Right hindlimb (tissue), 1 donor: ENCODE measurements around the gene HNRNPA1.
"Not testable (repeated sequence)": the region's sequence is repeated elsewhere in the genome, so short reads cannot be mapped to it uniquely, and the experiment has no call there.

Experiments
- DNase-seq: peaks from one replicate; pipeline ENCODE4 v3.0.0-alpha.2; 2018

The HNRNPA1 gene

DNA sequence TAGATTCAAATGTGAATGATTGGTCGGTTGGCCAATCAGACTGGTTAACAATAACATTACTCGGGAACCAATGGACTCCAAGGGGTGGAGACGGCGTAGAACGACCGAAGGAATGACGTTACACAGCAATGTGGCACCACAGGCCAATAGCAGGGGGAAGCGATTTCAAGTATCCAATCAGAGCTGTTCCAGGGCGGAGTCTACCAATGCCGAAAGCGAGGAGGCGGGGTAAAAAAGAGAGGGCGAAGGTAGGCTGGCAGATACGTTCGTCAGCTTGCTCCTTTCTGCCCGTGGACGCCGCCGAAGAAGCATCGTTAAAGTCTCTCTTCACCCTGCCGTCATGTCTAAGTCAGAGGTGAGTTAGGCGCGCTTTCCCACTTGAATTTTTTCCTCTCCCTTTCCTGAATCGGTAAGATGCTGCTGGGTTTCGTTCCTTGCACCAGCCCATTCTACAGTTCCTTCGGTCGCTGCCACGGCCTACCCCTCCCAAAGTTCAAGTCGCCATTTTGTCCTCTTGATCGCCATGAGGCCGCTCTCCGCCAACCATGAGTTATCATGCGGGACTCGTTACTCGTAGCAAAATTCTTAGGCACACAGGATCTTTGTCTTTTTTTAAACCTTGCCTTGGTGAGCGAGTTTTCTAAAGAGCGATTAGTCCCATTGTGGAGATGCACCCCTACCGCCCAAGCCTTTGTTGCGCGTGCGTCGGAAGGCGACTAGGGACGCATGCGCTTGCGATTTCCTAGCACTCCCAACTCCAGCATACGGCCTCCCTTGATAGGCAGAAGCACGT lies at the start of gene HNRNPA1:
TSS of gene HNRNPA1 (plus strand) at position 259 of the 793 bp plus-strand sequence. CDS start at position 341, 82 bp downstream.
- peak; percentile 98 for DNase-seq

DNA sequence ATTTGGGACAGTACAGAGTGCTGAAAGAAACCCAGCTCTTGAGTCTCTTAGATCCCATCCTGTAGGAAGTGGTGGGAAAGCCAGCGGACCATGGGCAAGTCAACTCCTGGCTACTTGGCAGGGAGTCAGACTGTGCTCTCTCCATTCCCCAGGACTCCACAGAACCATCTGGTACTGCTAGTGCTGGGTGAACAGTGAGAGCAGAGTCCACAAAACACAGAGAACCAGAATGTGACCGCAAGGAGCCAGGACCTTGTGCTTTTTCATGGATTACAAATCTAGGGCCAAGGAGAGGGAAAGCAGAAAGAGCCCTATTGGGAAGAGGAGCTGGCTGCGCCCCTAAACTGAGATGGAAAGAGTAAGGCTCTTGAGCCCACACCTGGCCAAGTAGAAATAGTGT lies 49.3 kb upstream of the HNRNPA1 start:
- DNase-seq = not testable (repeated sequence)

DNA sequence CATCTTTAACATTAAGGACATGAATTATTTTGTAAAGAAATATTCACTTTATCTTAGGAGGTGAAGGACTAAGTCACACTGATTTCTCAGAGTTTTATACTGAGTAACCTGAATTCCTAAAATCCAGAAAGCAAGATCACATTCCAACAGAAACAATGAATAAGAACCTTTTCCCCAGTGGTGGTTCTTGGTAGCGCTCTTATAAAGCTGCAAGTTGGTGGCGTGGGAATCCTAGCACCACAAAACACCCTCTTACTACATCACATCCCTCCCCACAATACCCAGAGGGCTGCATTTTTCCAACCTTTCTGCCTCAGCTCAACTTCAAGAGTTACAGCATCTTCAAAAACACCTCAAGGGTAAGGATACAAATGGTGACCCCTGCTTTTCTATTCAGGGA lies 47.7 kb upstream of the HNRNPA1 start:
- DNase-seq = no peak

DNA sequence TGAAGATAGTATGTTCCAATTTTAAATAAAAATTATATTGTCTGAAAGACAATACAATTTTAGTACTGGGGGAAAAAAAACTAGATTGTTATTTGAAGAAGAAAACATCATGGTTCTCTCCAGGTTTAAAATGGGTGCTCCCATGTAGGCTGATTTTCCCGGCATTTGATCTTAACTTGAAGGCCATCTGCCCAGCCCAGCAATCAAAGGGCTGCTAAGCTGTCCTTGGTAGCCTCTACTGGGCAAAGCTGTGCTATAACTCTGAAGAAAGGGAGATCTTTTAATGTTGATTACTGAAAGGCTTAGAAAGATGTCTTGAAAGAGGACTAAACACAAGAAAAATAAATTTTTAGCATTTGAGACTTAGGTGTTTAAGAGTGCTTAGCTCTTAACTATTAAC lies 42.0 kb upstream of the HNRNPA1 start:
- DNase-seq = no peak

DNA sequence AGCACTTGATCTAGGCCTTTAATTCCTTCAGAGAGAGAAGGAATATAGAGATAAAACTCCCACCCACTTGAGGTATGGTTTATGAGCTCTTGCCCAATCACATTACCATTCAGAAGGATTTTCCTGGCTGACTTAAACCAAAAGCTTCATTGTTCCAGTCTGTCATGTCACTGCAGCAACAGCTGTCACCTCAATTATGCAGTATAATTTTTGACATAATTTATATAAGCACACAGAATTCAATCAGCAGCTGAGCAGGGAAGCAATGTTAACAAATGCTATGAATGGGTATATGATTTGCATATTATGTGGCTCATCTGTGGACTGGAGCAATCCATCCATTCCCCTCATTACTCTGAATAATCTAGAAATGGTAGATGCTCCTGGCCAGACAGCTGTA lies 40.9 kb upstream of the HNRNPA1 start:
- no peak for DNase-seq

DNA sequence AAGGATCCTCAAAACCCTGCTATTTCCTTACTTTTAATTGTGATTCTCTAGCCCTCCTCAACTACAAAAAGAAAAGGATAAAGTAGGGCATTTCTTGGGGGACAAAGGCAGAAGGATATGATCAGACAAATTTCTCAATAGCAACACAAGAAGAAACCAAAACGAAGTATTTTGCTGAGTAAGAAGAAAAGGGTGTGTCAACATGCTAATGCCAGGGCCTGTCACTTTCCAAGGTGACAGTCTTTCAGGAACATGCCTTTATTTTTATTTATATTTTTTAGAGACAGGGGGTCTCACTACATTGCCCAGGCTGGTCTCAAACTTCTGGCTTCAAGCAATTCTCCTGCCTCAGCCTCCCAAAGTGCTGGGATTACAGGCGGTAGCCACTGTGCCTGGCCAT lies 40.4 kb upstream of the HNRNPA1 start:
- DNase-seq = no peak

DNA sequence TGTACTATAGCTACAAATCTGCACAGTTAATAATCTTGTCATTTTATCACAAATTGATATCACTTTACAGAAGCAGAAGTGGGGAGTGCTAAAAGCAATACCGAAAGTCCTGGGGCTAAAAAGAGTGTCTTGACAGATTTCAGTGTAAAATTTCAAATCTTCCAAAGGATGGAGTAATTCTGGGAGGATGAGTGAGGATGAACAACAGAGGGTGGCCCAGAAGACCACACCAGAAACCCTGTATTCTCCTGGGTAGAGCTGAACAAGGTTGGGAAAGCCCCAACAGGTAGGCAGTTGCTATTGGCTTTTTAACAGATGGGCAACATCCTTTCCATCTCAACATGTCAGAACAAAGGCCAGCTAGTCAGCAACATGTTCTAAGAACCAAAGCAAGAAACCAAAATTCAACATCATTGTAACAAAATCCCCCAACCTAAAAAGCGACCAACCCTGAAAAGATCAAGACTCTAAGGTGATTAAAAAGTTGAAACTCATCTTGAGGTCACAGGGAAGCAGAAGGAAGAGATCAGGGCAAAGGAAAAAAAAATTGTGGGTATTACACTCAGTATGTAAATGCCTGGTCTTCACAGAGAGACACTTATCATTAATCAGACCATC lies 39.4 kb upstream of the HNRNPA1 start:
- no peak for DNase-seq

DNA sequence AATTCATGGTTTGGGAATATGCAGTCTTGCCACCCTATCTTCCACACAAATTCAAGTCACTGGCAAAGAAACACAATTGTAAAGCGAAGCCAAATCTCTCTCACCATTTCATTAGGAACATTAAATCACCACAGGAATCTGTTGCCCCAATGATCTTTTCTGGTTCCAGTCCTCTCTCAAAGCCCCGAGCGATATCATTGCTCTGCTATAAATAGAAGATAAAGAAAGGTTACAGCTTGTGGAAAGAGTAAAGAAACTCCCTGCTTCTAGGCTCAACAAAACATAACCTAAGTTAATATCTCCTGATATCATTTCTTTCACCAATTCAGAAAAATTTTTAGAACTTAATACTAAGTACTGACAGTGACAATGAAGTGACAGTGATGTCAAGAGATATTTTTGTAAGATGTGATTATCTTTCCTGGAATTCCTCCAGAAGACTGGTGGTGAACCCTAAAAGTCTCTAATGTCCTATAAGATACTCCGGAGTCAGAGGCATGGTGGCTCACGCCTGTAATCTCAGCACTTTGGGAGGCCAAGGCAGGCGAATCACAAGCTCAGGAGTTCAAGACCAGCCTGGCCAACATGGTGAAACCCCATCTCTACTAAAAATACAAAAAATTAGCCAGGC lies 34.4 kb upstream of the HNRNPA1 start:
- no peak for DNase-seq

DNA sequence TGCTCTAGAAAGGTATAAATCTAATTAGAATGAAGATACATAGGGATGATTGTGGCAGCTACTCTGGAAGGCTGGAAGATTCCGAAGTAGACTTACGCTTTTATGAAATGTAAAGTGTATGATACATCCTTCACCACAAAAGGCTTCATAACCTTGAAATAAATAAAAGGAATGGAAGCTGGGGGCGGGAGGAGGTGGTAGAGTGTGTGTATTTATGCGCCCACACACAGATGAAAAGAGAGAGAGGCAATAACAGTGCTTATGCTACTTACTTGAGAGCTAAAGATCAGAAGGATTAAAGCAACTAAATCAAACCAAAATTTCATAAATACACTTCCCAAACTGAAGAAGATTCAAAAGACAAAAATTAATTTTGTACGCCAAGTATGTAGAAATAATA lies 31.0 kb upstream of the HNRNPA1 start:
- no peak for DNase-seq

DNA sequence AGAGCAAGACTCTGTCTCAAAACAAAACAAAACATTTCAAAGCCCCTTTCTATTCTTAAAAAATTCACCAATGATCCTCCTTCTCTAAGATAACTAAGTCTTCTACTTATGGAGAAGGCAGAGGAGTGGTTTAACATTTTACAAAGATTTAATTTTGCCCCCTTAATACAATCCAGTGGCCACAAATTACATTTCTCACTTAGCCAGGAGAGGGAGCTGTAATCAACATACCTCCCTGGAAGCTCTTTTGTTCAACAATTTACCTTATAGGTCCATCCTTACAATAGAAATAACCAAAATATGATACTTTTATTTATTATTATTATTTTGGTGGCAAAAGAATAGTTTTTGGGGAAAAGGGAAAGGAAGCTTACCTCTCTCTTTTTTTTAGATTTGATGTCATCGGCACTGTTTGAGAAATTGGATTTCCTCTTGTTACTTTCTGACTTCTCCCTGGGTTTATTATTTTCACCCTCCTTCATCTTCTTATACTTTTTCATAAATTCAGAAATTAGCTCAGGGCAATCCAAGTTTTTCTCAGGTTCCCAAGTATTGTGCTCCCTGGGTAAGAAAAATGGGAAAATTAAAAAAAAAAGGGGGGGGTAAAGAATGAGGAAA lies 28.8 kb upstream of the HNRNPA1 start:
- DNase-seq = no peak

DNA sequence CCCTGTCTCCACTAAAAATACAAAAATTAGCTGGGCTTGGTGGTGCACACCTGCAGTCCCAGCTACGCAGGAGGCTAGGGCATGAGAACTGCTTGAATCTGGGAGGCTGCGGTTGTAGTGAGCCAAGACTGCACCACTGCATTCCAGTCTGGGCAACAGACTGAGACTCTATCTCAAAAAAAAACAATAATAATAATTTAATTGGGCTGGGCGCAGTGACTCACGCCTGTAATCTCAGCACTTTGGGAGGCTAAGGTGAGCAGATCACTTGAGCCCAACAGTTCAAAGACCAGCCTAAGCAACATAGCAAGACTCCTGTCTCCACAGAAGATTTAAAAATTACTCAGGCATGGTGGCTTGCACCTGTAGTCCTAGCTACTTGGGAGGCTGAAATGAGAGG lies 27.3 kb upstream of the HNRNPA1 start:
- DNase-seq = no peak

DNA sequence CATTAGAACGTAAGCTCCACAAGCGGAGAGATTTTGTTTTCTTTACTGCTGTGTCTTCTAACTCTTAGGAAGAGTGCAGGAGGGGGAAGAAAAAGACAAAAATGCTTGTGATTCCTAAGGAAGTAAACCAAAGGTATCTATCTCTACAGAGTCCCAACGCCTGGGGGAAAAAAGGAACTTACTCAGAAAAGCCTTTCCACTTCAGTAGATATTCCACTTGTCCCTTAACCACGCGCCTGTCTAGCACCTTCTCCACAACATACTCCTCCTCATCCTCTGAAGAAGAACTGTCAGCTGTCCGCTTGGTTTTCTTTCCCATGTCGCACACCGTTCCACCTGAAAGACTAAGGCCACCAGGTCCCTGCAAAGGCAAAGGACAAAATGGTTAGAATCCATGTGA lies 23.2 kb upstream of the HNRNPA1 start:
- DNase-seq = no peak

DNA sequence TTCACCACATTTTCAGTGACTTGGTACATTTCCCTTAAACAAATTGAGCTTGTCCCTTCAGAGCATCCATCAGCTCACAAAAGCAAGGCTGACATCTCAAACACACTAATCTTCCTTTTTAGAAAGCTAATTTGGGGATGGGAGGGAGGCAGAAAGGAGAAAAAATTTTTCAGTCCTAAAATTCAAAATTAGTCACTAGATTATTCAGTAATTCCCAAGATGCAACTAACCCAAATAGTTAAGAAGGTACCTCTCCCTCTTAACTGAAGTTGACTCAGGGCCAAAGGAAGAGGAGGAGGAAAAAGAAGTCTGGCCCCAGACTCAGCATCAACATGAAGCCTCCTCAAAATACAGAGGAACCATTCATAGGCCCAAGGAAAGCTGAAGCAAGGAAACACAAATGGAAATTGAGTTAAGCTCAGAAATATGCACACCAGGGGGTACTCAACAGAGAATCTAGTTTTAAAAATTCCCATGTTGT lies 22.3 kb upstream of the HNRNPA1 start:
- DNase-seq = no peak

DNA sequence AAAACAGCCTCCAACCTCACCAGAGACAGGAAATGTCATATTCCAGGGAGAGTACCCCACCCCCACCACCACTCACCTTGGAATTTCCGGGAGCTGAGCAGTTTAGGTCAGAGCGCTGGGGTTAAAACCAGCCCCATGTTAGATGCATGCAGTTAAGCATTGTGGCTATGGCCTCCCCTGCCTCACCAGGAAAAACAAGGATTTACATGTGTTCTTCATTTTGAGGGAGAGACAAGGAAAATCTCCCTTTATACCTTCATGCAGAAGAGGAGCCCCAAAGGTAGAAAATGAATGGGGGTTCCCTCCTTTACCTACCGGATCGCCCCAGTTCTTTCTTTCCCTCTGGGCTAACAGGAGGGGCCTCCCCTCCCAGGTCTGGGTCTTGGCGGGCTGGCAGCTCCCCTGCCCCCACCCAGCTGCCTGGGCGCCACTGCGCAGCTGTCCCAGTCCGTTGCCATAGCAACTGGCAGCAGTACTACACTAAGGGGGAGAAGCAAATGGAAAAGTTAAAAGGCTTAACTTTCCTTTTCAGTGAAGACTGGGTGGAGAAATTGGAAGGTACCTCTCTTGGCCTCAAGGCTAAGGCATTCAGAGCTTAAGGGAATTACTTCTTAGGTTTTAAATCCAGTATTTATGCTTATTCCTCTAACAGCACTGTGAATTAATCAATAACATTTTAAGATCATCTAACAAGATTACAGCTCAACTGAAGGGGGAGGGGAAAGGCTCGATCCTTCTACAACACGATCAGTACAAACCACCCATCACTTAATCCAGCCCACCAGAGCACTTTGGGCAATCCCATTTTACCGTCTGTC lies 21.1 kb upstream of the HNRNPA1 start:
- peak; percentile 94 for DNase-seq

DNA sequence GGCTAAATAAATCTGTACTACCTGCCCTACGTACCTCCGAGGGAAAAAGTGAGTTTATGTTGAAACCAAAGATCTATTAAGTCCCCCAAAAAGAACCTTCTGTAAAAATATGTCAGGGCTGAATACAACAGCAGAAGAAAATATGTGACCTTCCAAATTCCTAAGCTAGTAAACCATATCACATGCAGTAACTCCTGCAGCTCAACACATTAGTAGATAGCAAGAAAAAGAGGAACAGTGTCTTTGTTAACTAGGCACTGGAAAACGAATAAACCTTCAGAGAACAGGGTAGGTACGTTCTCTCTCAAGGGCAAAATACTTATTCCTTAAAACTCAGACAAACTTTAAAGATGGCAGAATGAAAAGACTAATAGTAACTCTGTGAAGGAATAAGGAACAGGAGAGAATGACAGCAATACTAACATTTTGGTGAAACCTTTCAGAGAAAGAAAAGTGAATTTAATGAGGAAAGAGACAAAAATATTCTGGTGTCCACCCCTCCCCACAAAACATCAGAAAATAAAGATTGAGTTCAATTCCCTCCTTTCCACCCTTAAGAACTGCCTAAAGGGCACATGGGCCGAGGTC lies 18.6 kb upstream of the HNRNPA1 start:
- no peak for DNase-seq

DNA sequence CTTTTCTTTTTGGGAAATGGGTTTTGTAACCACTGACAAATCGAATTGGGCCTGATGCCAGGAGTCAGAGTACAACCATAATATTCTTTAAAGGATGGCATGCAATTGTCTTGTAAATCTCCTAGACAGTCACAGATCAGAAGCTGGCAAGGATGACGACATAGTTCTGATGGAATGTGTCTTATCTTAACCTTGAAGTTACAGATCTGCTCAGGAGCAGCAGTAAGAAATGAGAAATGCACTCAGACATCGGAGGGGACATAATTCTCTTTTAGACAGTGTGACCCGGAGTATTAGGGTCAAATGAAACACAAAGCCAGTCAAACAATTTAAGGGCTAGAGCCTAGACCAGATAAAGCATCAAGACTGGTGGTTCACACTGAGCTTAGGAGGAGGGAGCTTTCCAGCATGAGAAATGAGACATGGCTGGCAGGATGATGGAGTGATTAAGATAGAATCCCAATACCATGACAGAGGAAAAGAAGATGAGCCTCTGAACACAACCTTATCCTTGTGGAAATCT lies 18.1 kb upstream of the HNRNPA1 start:
- no peak for DNase-seq

DNA sequence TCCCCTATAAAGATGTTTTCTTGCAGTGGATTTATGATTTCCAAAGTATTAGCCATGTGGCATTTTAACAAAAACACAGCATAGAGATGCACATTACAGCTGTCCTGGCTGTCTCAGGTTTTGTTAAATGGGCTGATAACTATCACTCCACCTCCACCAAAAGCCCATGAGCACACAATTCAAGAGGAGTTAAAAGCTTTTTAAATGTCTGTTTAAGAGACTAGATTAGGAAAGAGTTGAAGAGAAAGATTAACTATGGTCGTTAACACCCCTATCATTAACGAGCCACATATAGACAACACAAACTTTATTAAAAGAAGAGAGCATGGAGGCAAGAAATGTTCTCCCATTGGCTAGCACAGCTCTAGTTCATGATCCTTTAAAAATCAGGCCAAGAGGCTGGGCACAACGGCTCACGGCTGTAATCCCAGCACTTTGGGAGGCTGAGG lies 15.1 kb upstream of the HNRNPA1 start:
- no peak for DNase-seq

DNA sequence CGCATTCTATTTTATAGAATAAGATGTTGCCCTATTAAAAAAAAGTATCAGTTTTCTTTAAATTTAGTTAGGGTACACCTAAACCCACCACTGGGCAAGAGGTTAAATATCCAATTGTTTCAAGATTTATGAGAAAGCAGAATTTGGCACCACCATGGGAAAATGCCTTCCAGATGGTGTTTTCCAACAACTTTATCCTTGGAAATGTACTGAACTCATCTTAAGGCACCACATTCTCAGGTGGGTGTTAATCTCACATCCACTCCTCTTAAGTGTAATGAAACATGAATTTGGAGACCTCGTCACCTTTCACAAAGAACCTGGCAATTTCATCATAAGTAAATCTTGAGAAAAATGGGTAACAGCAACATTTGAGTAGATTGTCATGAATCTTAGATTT lies 13.7 kb upstream of the HNRNPA1 start:
- no peak for DNase-seq

DNA sequence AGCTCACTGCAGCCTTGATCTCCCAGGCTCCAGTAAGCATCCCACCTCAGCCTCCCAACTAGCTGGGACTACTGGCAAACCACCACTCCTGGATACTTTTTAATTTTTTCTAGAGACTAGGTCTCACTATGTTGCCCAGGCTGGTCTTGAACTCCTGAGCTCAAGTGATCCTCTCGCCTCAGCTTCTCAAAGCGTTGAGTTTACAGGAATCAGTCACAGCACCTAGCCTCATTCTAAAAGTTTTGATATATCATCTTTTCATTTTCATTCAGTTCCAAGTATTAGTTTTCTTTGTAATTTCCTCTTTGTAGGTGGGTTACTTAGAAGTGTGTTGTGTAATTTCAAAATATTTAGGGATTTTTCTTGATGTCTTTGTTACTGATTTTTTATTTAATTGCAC lies 10.2 kb upstream of the HNRNPA1 start:
- DNase-seq = no peak

DNA sequence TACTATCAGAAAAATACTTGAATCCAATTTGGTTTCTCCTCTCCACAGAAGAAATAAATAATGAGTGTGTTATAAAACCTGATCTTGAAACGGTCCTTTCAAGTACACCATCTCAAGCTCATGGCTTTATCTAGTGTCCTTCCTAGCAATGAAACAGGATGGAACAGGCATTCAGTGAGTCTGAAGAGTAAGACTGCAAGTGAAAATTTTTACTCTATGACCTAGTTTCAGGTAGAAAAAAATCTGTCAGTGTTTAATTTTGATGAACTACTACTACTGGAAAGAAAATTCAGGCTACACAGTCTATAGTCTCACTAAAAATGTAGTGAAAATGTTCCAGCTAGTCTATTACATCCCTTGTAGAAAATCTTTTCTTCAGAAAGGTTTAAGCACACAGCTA lies 8.3 kb upstream of the HNRNPA1 start:
- DNase-seq = no peak

DNA sequence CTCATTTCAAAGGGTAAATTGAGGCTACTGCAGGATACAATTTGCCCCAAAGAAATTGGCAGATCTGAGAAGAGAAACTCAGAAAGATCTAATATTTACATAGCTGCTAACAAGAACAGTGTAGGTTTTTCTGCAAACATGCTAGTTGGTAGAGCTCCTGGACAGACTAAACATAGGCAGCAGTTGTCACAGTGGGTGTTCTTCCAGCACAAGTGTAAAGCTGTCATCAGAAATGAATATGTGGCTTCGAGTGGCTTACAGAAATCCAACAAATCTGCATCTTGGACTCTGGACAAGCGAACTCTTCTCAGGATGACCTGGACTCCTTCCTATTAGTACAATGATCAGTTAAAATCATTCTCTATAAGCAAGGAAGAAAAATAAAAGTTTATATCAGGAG lies 6.5 kb upstream of the HNRNPA1 start:
- DNase-seq = no peak

DNA sequence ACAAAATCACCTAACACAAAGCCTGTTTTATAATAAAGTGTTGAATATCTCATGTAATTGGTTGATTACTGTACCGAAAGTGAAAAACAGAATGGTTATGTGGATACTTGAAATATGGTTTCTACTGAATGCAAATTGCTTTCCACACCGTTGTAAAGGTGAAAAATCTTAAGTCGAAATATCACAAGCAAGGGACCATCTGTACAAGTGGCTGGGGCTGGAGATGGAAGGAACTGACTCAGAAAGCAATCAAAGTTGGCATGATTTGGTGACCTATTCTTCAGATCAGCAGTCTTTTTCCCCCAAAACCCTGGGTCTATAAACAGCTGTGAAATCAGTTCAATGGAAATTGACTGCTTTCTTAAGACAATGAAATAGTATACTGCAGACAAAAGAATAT lies 4.2 kb upstream of the HNRNPA1 start:
- DNase-seq = no peak
